Psoas muscle (tissue), 8 donors: Measurements from ENCODE around the gene PRUNE1. TPM values are rescaled to one million over a fixed set of nuclear protein-coding genes. Genes with fewer than 3 reads are reported as not detected.

Experiments used
- ATAC-seq, 4 donors: fragments of 200-7000 bp; cut with Tn5 transposase; one replicate each; pipeline ENCODE4 v1.9.1; 2020; ENCODE audit warnings: moderate library complexity in 3 of 4, mild to moderate bottlenecking in 2 of 4
- DNase-seq, 2 donors: peaks; one replicate each; pipeline ENCODE4 v3.0.0-alpha.2; 2020
- H3K27ac ChIP-seq: fragments of 200-600 bp; one replicate; pipeline ENCODE4 v1.8.0; 2022
- H3K27me3 ChIP-seq, 3 donors: fragments of 200-600 bp in 1 of 3; one replicate each; pipeline versions ENCODE4 v1.6.1 to v1.8.0; 2013 to 2022; ENCODE audit warnings: low read length in 2 of 3, mild to moderate bottlenecking in 2 of 3, moderate library complexity in 1 of 3; ENCODE audit not compliant: insufficient read depth in 3 of 3
- H3K36me3 ChIP-seq, 2 donors: fragments of 200-600 bp in 1 of 2; one replicate each; pipeline versions ENCODE4 v1.6.1 to v1.8.0; 2013 to 2022; ENCODE audit warnings: low read depth in 1 of 2, mild to moderate bottlenecking in 1 of 2, moderate library complexity in 1 of 2; ENCODE audit not compliant: insufficient read depth in 1 of 2
- H3K4me1 ChIP-seq: fragments of 200-600 bp; one replicate; pipeline ENCODE4 v1.8.0; 2022
- H3K4me3 ChIP-seq: fragments of 200-600 bp; one replicate; pipeline ENCODE4 v1.8.0; 2022; ENCODE audit warnings: mild to moderate bottlenecking
- H3K9me3 ChIP-seq: fragments of 200-600 bp; one replicate; pipeline ENCODE4 v1.8.0; 2022
- WGBS, 3 donors: extraction: QIAGEN DNeasy Blood & Tissue Kit; methylation state at CpG; one replicate each; pipeline versions ENCODE4 v1.1.6 to v1.1.7; 2013; 5-methylcytosine and 5-hydroxymethylcytosine counted together
- intact Hi-C, 2 donors: fragments of 100-400 bp; cut with DNase I; formaldehyde crosslinking; loops; one replicate each; pipeline versions ENCODE4 v1.11.0 to v1.14.2; 2022
- polyA plus RNA-seq, 3 donors: library from polyadenylated mRNA; stranded (reverse); fragments of 200-250 nt; gene quantifications; one replicate each; pipeline ENCODE4 v1.2.3, GENCODE V29; 2013
- total RNA-seq, 4 donors: library from RNA; stranded (reverse); fragmentation: NEBNext Ultra II Directional in 2 of 4; extraction: Animal tissue kit (Norgen Biotek cat#: 25700) in 2 of 4; gene quantifications; one replicate each; pipeline versions ENCODE4 v1.2.1 to v1.2.4, GENCODE V29; 2021 to 2023
- TF ChIP-seq, protein P1 (sequence below): fragments of 200-600 bp; IDR thresholded peaks from one replicate; pipeline ENCODE4 v1.8.0; 2022; ENCODE audit warnings: antibody characterized with exemption
- donor health status: healthy with polysubstance abuse.
- donor health status: DM: no; HTN: no; CAD: no; lungs with moderate emphysema.
- donor health status: Bipolar disorder and iron deficiency.
- donor health status: healthy.
- donor health status: DM: yes; HTN: yes; CAD: no.
- donor health status: DM: no; HTN: no; CAD: no.
- donor health status: DM: no; HTN: no; CAD: no.
- donor health status: DM: yes; HTN: yes; CAD: no.

Gene PRUNE1
- total and polyA plus RNA-seq, 7 donors: 12.4 to 33.8 (median 21.2) TPM

DNA sequence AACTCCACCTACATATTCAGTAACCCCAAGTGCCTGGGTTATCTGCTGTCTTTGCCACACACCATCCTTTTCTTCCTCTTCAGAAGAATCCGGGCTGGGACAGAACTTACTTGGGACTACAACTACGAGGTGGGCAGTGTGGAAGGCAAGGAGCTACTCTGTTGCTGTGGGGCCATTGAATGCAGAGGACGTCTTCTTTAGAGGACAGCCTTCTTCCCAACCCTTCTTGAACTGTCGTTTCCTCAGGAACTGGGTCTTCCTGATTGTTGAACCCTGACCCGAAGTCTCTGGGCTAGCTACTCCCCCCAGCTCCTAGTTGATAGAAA lies 44.1 kb upstream of the PRUNE1 start:
- Histone ChIP-seq H3K36me3 (peaks cover 19 to 100% of the 10 kb centered on the region in 2 donors), H3K4me3 (no peak overlapping the region), H3K4me1 (no peaks in the 10 kb centered on the region), H3K27me3 (no peaks in the 10 kb centered on the region), H3K9me3 (no peaks in the 10 kb centered on the region), H3K27ac (no peak overlapping the region)
- ATAC-seq (no peak), DNase-seq (no peak)
- TF ChIP-seq, protein P1, sequence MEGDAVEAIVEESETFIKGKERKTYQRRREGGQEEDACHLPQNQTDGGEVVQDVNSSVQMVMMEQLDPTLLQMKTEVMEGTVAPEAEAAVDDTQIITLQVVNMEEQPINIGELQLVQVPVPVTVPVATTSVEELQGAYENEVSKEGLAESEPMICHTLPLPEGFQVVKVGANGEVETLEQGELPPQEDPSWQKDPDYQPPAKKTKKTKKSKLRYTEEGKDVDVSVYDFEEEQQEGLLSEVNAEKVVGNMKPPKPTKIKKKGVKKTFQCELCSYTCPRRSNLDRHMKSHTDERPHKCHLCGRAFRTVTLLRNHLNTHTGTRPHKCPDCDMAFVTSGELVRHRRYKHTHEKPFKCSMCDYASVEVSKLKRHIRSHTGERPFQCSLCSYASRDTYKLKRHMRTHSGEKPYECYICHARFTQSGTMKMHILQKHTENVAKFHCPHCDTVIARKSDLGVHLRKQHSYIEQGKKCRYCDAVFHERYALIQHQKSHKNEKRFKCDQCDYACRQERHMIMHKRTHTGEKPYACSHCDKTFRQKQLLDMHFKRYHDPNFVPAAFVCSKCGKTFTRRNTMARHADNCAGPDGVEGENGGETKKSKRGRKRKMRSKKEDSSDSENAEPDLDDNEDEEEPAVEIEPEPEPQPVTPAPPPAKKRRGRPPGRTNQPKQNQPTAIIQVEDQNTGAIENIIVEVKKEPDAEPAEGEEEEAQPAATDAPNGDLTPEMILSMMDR: no peak
- 69 to 78% (median 72%) methylated on average over 5 of the region's 5 CpGs for WGBS, 3 donors
- intact Hi-C loops: no loop called here

DNA sequence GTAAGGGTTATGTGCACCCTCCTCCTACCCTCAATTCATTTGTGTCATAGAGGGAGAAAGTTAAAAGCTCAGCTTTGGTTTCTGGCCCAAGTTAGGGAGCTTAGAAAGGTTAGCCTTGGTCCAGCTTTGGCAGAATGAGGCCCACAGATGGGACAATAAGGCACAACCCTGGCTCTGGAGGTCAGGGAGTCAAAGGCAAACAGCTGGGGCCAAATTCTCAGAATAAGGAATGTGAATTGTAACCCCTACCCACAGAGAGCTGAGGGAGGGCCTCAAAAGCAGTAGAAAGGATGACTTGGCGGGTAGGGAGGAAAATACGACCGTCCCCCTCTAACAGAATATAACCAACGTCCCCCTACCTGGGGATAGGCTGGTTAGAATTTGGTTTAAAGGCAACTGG lies 42.6 kb upstream of the PRUNE1 start:
- Histone ChIP-seq H3K27ac (no peak overlapping the region), H3K4me3 (no peak overlapping the region), H3K9me3 (no peaks in the 10 kb centered on the region), H3K27me3 (no peaks in the 10 kb centered on the region), H3K36me3 (peaks cover 13 to 86% of the 10 kb centered on the region in 2 donors), H3K4me1 (peaks cover 7% of the 10 kb centered on the region)
- intact Hi-C loops: no loop called here
- TF ChIP-seq, protein P1: no peak
- DNase-seq (no peak), ATAC-seq (no peak)
- WGBS, 3 donors: 85 to 90% (median 89%) methylated on average over 4 of the region's 4 CpGs

DNA sequence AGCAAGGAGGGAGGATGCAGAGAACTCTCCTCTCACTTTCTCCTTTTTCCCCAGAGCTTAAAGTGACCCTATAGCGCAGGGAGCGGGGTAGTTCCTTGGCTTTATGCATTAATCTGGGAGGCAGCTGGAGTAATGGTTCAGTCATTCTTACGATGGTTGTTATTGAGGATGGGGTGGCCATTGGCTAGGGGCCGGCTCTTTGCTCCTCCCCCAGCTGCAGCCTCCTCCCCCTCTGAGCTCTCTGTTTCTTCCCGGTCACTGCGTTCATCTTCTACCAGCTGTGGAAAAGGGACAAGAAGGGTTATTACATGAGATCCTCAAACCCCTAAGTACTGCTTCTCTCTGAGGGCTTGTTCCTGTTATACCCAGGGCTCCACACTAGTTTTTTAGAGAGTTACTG lies 42.2 kb upstream of the PRUNE1 start:
- WGBS, 3 donors: 62 to 77% (median 66%) methylated on average over 6 of the region's 6 CpGs
- Histone ChIP-seq H3K27ac (no peak overlapping the region), H3K9me3 (no peaks in the 10 kb centered on the region), H3K4me1 (peaks cover 11% of the 10 kb centered on the region), H3K36me3 (peaks cover 10 to 82% of the 10 kb centered on the region in 2 donors), H3K4me3 (no peak overlapping the region), H3K27me3 (no peaks in the 10 kb centered on the region)
- intact Hi-C loops: no loop called here
- no peak for DNase-seq
- TF ChIP-seq, protein P1: no peak
- no peak for ATAC-seq

DNA sequence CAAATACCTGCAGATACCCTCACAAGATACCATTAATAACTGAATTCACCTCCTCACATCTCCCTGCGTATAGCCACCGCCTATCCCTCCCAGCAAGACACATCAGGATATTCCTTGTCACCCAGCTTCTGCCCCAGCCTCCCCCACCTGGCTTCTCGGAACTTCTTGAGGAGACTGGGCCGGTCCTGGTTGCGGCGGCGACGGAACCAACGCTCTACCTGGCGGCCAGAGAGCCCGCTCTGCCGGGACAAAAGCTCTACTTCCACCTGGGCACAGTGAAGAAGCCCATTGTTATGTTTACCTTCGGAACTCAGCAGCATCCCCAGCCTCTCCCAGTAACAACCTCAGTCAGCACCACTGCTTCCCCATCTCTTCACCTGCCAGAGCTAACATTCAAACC lies 40.3 kb upstream of the PRUNE1 start:
- no peaks in the 10 kb centered on the region for H3K27me3 ChIP-seq
- no peak for DNase-seq
- no peak for ATAC-seq
- intact Hi-C loops: no loop called here
- 95 to 97% (median 97%) methylated on average over 13 of the region's 13 CpGs for WGBS, 3 donors
- H3K9me3 ChIP-seq: no peaks in the 10 kb centered on the region
- TF ChIP-seq, protein P1: no peak
- peaks cover 9 to 63% of the 10 kb centered on the region in 2 donors for H3K36me3 ChIP-seq
- no peak overlapping the region for H3K27ac ChIP-seq
- no peak overlapping the region for H3K4me3 ChIP-seq
- peaks cover 29% of the 10 kb centered on the region for H3K4me1 ChIP-seq

DNA sequence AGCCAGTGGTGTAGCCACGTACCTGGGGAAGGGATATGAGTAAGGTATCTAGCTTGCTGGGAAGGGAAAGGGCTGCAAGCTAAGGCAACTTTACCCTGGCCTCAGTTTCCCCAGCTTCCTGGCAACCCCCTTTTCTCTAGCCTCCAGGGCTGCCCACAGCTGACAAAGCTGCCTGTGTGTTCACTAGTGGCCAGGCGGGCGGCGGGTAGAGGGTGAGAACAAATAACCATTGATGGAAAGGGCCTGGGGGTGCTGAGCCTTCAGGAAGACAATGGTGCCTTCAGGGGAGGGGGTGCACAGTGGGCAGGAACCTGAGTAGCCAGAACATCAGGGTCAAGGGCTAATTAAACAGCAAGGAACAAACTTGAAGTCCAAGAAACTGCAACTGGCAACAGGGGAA lies 39.8 kb upstream of the PRUNE1 start:
- Histone ChIP-seq H3K9me3 (no peaks in the 10 kb centered on the region), H3K27me3 (no peaks in the 10 kb centered on the region), H3K36me3 (peaks cover 9 to 57% of the 10 kb centered on the region in 2 donors), H3K4me1 (peaks cover 35% of the 10 kb centered on the region), H3K27ac (no peak overlapping the region), H3K4me3 (no peak overlapping the region)
- no peak for DNase-seq
- intact Hi-C loops: no loop called here
- 90 to 95% (median 94%) methylated on average over 4 of the region's 4 CpGs for WGBS, 3 donors
- TF ChIP-seq, protein P1: no peak
- no peak for ATAC-seq
